ENCODE results near the gene YTHDF2. TPM values are rescaled to one million over a fixed set of nuclear protein-coding genes. Genes with fewer than 3 reads are reported as not detected.
"Not testable (repeated sequence)": the region's sequence is repeated elsewhere in the genome, so short reads cannot be mapped to it uniquely, and the experiment has no call there.

The YTHDF2 gene
- total and polyA plus RNA-seq, 7 donors: 27.0 to 47.0 (median 40.5) TPM

GRCh38 chr1:28789412-28789811 is 52.7 kb downstream of the YTHDF2 start:
- H3K4me3 ChIP-seq: no peak overlapping the region
- no peaks in the 10 kb centered on the region for H3K4me1 ChIP-seq
- DNase-seq: no peak
- 92% methylated on average over 9 of the region's 9 CpGs for WGBS, 2 donors
- TF ChIP-seq CTCF (IDR thresholded peaks at IDR 0.05): no peak
- TF ChIP-seq POLR2A (IDR thresholded peaks at IDR 0.05): no peak
- TF ChIP-seq EP300 (IDR thresholded peaks at IDR 0.05): no peak
- TF ChIP-seq POLR2AphosphoS5 (IDR thresholded peaks at IDR 0.05): no peak
- no peaks in the 10 kb centered on the region for H3K9me3 ChIP-seq
- intact Hi-C loops (cut with DNase I): loop anchor here (10.0 kb wide), 1 partner anchor 245 kb away; no protein-coding TSS in a partner anchor
- H3K36me3 ChIP-seq: no peaks in the 10 kb centered on the region
- no peak overlapping the region for H3K27ac ChIP-seq
- no peaks in the 10 kb centered on the region for H3K27me3 ChIP-seq

GRCh38 chr1:28789816-28790215 is 53.1 kb downstream of the YTHDF2 start:
- Histone ChIP-seq H3K9me3 (no peaks in the 10 kb centered on the region), H3K4me1 (no peaks in the 10 kb centered on the region), H3K27me3 (no peaks in the 10 kb centered on the region), H3K4me3 (no peak overlapping the region), H3K27ac (no peak overlapping the region), H3K36me3 (no peaks in the 10 kb centered on the region)
- TF ChIP-seq CTCF (IDR thresholded peaks at IDR 0.05) (no peak), POLR2A (IDR thresholded peaks at IDR 0.05) (no peak), EP300 (IDR thresholded peaks at IDR 0.05) (no peak), POLR2AphosphoS5 (IDR thresholded peaks at IDR 0.05) (no peak)
- WGBS, 2 donors: 81 to 88% methylated on average over 6 of the region's 6 CpGs
- no peak for DNase-seq
- intact Hi-C loops (cut with DNase I): loop anchor here (10.0 kb wide), 1 partner anchor 245 kb away; no protein-coding TSS in a partner anchor

- H3K4me1 ChIP-seq: no peaks in the 10 kb centered on the region
- TF ChIP-seq POLR2A (IDR thresholded peaks at IDR 0.05) (no peak), EP300 (IDR thresholded peaks at IDR 0.05) (no peak), CTCF (IDR thresholded peaks at IDR 0.05) (no peak), POLR2AphosphoS5 (IDR thresholded peaks at IDR 0.05) (no peak)
- WGBS, 2 donors: 76 to 77% methylated on average over 12 of the region's 12 CpGs
- no peak overlapping the region for H3K4me3 ChIP-seq
- H3K27ac ChIP-seq: no peak overlapping the region
- H3K36me3 ChIP-seq: no peaks in the 10 kb centered on the region
- intact Hi-C loops (cut with DNase I): no loop called here
- no peaks in the 10 kb centered on the region for H3K9me3 ChIP-seq
- DNase-seq: no peak
- H3K27me3 ChIP-seq: peaks cover 0 to 5% (median 0%) of the 10 kb centered on the region in 3 donors
Measured at GRCh38 chr1:28790377-28791035, 53.8 kb downstream of the YTHDF2 start.

DNA sequence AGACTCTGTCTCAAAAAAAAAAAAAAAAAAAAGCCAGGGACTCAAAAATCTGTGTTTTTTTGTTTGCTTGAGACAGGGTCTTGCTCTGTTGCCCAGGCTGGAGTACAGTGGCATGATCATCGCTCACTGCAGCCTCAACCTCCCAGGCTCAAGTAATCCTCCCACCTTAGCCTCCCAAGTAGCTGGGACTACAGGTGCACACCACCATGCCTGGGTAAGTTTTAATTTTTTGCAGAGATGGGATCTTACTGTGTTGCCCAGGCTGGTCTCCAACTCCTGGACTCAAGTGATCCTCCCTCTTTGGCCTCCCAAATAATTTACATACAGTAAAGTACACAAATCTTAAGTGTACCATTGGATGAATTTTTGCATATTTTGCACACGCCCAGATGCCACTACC is 55.2 kb downstream of the YTHDF2 start:
- H3K9me3 ChIP-seq; H3K27ac ChIP-seq; H3K27me3 ChIP-seq; DNase-seq; intact Hi-C loops (cut with DNase I); H3K4me1 ChIP-seq; H3K4me3 ChIP-seq; H3K36me3 ChIP-seq: not testable (repeated sequence)
- 93 to 96% methylated on average over 2 of the region's 2 CpGs for WGBS, 2 donors

GRCh38 chr1:28792644-28793121 is 55.9 kb downstream of the YTHDF2 start:
- Histone ChIP-seq H3K4me1 (no peaks in the 10 kb centered on the region), H3K27me3 (peaks cover 0 to 5% (median 0%) of the 10 kb centered on the region in 3 donors), H3K4me3 (no peak overlapping the region), H3K9me3 (no peaks in the 10 kb centered on the region), H3K27ac (no peak overlapping the region), H3K36me3 (no peaks in the 10 kb centered on the region)
- DNase-seq: no peak
- TF ChIP-seq EP300 (IDR thresholded peaks at IDR 0.05) (no peak), POLR2A (IDR thresholded peaks at IDR 0.05) (no peak), CTCF (IDR thresholded peaks at IDR 0.05) (no peak)
- intact Hi-C loops (cut with DNase I): no loop called here
- 77 to 80% methylated on average over 1 of the region's 1 CpG for WGBS, 2 donors

DNA sequence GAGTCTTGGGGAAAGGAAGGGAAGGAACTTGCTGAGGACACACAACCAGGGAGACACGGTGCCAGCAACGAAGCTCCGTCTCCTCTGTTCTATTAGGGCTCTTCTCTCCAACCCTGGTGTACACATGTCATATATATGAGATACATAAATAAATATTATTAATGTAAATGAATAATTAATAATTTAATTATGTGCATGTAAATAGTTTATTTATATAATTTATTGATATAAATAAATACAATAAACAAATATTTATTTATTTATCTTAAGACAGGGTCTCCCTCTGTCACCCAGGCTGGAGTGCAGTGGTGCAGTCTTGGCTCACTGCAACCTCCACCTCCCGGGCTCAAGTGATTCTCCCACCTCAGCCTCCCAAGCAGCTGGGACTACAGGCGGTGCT is 57.8 kb downstream of the YTHDF2 start:
- H3K27ac ChIP-seq; H3K9me3 ChIP-seq; DNase-seq; H3K4me3 ChIP-seq; intact Hi-C loops (cut with DNase I); H3K36me3 ChIP-seq; H3K4me1 ChIP-seq; H3K27me3 ChIP-seq: not testable (repeated sequence)
- WGBS, 2 donors: 88 to 95% methylated on average over 5 of the region's 5 CpGs

All from sigmoid colon (tissue), 7 donors.